ENCODE data around the gene RNMT.
A peak's percentile ranks its signal among the peaks of the same experiment; 100 is the strongest.

The RNMT gene

GRCh38 chr18:13716916-13717315 lies 9.6 kb upstream of the RNMT start:
- no peak for TF ChIP-seq CTCF (IDR thresholded peaks at IDR 0.05; ENCODE audit: low read depth, low read length)
- H3K4me3 ChIP-seq (ENCODE audit: low read depth, low read length): no peak overlapping the region

GRCh38 chr18:13720123-13720522 lies 6.3 kb upstream of the RNMT start:
- no peak overlapping the region for H3K4me3 ChIP-seq (ENCODE audit: low read depth, low read length)
- no peak for TF ChIP-seq CTCF (IDR thresholded peaks at IDR 0.05; ENCODE audit: low read depth, low read length)

- no peak overlapping the region for H3K4me3 ChIP-seq (ENCODE audit: low read depth, low read length)
- no peak for TF ChIP-seq CTCF (IDR thresholded peaks at IDR 0.05; ENCODE audit: low read depth, low read length)
These were observed 5.6 kb upstream of the RNMT start for GRCh38 chr18:13720847-13721246.

GRCh38 chr18:13725566-13726231 lies 774 bp upstream of the RNMT start:
- H3K4me3 ChIP-seq (ENCODE audit: low read depth, low read length): peak overlapping the region; percentile 86
- no peak for TF ChIP-seq CTCF (IDR thresholded peaks at IDR 0.05; ENCODE audit: low read depth, low read length)

- TF ChIP-seq CTCF (IDR thresholded peaks at IDR 0.05; ENCODE audit: low read depth, low read length): no peak
- peak overlapping the region; percentile 86 for H3K4me3 ChIP-seq (ENCODE audit: low read depth, low read length)
These were observed 479 bp downstream of the RNMT start for GRCh38 chr18:13726972-13727331.

GRCh38 chr18:13730481-13730880 lies 4.0 kb downstream of the RNMT start:
- no peak overlapping the region for H3K4me3 ChIP-seq (ENCODE audit: low read depth, low read length)
- no peak for TF ChIP-seq CTCF (IDR thresholded peaks at IDR 0.05; ENCODE audit: low read depth, low read length)

GRCh38 chr18:13735681-13736080 lies 9.2 kb downstream of the RNMT start:
- TF ChIP-seq CTCF (IDR thresholded peaks at IDR 0.05; ENCODE audit: low read depth, low read length): no peak
- no peak overlapping the region for H3K4me3 ChIP-seq (ENCODE audit: low read depth, low read length)

Data from WI38 (cell line).